Stomach smooth muscle (tissue), 2 donors: ENCODE data around the gene MINDY4.

ENCODE experiments used
- H3K27ac ChIP-seq: one replicate; pipeline ENCODE4 v1.7.0; 2013; ENCODE audit warnings: mild to moderate bottlenecking, low read length, inconsistent platforms
- H3K27me3 ChIP-seq, 2 donors: one replicate each; pipeline ENCODE4 v1.7.0; 2013; ENCODE audit warnings: low read length in 2 of 2; ENCODE audit not compliant: insufficient read depth in 2 of 2, control insufficient read depth in 1 of 2
- H3K36me3 ChIP-seq, 2 donors: one replicate each; pipeline ENCODE4 v1.7.0; 2013; ENCODE audit warnings: low read length in 2 of 2; ENCODE audit not compliant: control insufficient read depth in 2 of 2, insufficient read depth in 2 of 2
- H3K4me1 ChIP-seq: one replicate; pipeline ENCODE4 v1.7.0; 2013; ENCODE audit warnings: low read length; ENCODE audit not compliant: control insufficient read depth, insufficient read depth
- H3K4me3 ChIP-seq, 2 donors: one replicate each; pipeline ENCODE4 v1.7.0; 2013; ENCODE audit warnings: low read length in 2 of 2
- H3K9ac ChIP-seq, 2 donors: one replicate each; pipeline ENCODE4 v1.7.0; 2013; ENCODE audit warnings: low read length in 2 of 2, mild to moderate bottlenecking in 1 of 2
- H3K9me3 ChIP-seq, 2 donors: one replicate each; pipeline ENCODE4 v1.7.0; 2013; ENCODE audit warnings: low read length in 2 of 2; ENCODE audit not compliant: control insufficient read depth in 2 of 2
- donor health status: healthy.
- donor health status: Pancreatic carcinoma.

The MINDY4 gene

DNA sequence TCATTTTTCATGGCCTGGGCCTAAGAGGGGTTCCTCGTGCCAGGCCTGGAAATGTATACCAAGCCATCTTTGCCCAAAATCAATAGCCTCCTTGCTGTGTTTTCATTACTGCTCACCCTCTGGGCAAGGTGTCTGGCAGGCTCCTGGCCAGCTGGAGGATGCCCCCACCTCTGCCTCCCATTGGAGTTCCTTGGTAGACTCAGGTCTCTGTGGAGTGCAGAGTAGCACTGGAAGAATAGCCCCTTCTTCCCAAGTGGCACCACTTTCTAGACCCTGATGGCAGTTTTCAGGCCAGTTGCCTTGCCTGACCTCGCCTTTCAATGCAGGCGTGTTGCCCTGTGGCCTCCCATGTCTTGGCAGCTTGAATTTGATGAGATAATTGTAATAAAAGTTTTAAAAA, 84.7 kb downstream of the MINDY4 start:
- Histone ChIP-seq H3K27ac (no peak overlapping the region), H3K4me1 (peaks cover 49% of the 10 kb centered on the region), H3K4me3 (no peak overlapping the region), H3K9ac (no peak overlapping the region), H3K36me3 (peaks cover 13 to 33% of the 10 kb centered on the region in 2 donors), H3K27me3 (no peaks in the 10 kb centered on the region), H3K9me3 (no peaks in the 10 kb centered on the region)

DNA sequence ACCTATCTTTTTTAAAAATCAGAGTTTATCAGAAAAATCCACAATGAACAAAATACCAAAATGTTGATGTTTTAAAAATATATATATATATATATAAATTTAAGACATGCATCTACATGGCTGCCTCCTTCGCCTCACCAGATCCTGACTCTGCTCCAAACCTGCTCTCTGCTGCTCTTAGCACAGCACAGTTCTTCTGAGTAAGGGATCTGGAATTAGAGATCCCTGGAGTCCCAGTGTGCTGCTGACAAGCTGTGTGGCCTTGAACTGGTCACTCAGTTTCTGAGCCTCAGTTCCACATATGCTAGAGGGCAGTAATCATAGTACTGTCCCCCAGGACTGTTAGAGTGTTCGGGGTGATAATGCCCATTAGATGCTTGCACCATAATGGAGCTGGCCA, 87.4 kb downstream of the MINDY4 start:
- H3K9ac ChIP-seq = no peak overlapping the region
- H3K4me3 ChIP-seq = no peak overlapping the region
- H3K4me1 ChIP-seq = peaks cover 31% of the 10 kb centered on the region
- H3K27me3 ChIP-seq = no peaks in the 10 kb centered on the region
- H3K9me3 ChIP-seq = no peaks in the 10 kb centered on the region
- H3K36me3 ChIP-seq = peaks cover 19 to 38% of the 10 kb centered on the region in 2 donors
- H3K27ac ChIP-seq = no peak overlapping the region

DNA sequence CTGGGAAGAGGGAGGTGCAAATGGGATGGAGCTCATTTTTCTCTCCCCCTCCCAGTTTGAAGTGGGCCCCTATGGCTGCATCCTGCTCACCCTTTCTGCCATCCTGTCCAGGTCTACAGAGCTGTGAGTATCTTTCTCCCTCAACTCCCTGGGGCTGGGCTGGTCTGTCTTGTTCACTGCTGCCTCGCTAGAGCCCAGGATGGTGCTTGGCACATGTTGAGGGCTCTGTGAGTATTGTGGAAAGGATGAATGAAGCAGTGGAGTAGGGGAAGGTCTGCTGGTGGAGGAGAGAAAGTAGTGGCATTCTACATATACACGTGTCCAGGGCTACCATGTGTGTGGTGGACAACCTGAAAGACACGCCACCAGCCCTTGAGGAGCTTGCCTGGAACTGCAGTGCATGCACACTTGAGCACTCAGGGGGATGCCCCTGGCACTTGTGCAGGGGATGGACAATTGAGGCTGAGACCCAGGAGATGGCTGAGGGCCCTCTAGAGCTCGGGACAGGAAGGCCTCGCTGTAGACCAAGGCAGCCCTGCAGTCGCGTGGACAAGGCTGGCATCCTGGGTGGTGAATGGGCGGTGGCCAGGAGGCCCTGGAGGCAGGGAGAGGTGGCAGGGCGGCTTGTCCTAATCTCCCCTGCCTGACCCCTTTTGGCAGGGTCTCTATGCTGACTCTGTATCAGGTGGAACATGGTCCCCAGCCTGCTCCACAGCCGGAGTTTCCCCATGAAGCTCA, 88.2 kb downstream of the MINDY4 start:
- Histone ChIP-seq H3K9ac (no peak overlapping the region), H3K9me3 (no peaks in the 10 kb centered on the region), H3K27me3 (no peaks in the 10 kb centered on the region), H3K4me3 (no peak overlapping the region), H3K36me3 (peaks cover 18 to 38% of the 10 kb centered on the region in 2 donors), H3K4me1 (peaks cover 33% of the 10 kb centered on the region), H3K27ac (no peak overlapping the region)

DNA sequence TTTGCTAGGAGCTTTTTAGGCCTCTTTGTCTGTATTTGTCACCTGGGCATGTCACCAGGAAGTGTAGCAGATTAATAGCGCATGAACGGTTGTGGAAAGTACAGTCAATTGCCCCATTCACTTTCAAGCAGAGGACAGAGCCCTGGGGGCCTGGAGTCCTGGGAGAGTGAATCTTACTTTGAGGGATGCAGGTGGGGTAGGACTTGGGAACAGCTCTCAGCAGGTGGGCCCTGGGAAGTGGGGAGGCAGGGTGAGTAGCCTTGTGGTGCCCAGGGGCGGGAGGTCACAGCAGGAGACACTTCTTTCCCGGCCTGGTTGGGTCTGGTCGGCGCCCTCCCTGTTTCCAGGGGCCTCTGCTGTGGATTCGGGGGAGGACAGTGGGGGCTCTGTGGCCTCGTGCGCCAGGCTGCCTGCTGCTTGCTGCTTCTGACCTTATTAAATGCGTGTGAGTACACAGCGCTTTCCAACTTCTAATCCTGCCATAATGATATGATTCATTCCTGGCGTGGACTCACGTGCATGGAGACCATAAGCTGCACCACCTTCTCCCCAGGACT, 88.8 kb downstream of the MINDY4 start:
- Histone ChIP-seq H3K9me3 (no peaks in the 10 kb centered on the region), H3K27ac (no peak overlapping the region), H3K9ac (no peak overlapping the region), H3K27me3 (no peaks in the 10 kb centered on the region), H3K4me3 (no peak overlapping the region), H3K36me3 (peaks cover 16 to 33% of the 10 kb centered on the region in 2 donors), H3K4me1 (peaks cover 33% of the 10 kb centered on the region)

DNA sequence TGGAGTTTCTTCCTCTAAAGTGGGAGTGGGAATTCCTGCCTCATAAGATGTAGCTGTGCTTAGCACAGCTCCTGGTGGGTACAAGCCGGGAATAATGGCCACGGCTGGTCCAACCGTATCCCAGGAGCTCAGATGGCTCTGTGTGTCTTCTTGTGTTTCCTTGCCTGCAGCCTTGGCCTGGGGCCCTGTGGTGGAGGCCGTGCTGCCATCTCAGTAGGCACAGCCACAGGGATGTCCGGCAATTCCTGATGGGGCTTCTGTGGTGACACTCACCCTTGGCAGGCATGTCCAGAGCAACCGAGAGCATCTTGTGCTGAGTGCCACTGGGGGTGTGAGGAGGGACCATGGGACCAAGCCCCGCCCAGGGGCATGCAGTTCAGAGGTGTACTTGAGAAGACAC, 90.4 kb downstream of the MINDY4 start:
- Histone ChIP-seq H3K9me3 (no peaks in the 10 kb centered on the region), H3K36me3 (peaks cover 16 to 28% of the 10 kb centered on the region in 2 donors), H3K4me3 (no peak overlapping the region), H3K4me1 (peaks cover 30% of the 10 kb centered on the region), H3K27me3 (no peaks in the 10 kb centered on the region), H3K27ac (no peak overlapping the region), H3K9ac (no peak overlapping the region)

DNA sequence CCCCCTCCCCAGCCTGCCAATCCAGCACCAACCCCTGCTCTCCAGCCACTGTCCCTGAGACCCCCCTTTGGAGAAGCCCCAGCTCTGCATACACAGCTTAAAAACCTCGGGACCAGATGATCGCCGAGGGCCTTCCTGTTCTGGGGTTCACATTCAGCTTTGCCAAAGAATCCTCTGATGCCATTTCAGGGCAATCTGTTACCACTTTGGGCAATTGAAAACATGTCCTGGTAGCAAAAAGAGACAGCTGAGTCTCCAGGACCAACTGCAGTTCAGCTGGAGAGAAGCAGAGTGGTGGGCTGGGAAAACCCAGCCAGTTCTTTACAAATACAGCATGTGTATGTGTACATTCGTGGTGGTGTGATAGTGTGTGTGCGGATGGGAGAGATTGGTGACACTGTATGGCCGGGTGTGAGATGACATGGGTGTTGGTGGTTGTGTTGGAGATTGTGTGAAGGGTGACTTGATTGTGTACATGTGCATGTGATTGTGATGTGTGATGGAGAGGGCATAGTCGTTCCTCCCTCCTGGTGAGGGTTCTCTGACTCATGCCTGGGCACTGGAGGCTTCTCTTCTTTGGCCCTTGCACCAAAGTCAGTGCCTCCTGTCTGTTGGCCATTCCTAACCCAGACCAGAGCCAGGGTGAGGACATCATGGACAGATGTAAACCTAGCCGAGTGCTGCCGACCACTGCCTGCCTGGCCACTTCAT, 91.9 kb downstream of the MINDY4 start:
- Histone ChIP-seq H3K36me3 (peaks cover 16 to 25% of the 10 kb centered on the region in 2 donors), H3K4me1 (peaks cover 33% of the 10 kb centered on the region), H3K4me3 (no peak overlapping the region), H3K9ac (no peak overlapping the region), H3K9me3 (no peaks in the 10 kb centered on the region), H3K27me3 (no peaks in the 10 kb centered on the region), H3K27ac (peak overlapping the region; percentile 53)

DNA sequence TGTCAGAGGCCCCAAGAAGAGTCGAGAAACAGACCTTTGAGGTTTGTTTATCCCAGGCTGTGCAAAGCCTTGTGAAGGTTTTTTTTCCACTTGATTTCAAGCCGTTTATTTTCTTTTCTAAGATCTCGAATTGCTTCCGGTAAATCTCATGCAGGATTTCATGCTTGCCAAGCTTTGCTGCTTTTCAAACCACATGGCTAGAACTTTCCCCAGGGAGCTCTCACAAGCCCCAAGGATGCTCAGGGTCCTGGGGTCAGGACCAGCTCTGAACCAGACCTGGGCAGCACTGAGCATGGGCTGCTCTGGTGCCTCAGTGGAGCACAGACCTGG, 92.5 kb downstream of the MINDY4 start:
- Histone ChIP-seq H3K9ac (no peak overlapping the region), H3K36me3 (peaks cover 16 to 21% of the 10 kb centered on the region in 2 donors), H3K4me3 (no peak overlapping the region), H3K4me1 (peaks cover 33% of the 10 kb centered on the region), H3K27me3 (no peaks in the 10 kb centered on the region), H3K9me3 (no peaks in the 10 kb centered on the region), H3K27ac (peak overlapping the region; percentile 53)

DNA sequence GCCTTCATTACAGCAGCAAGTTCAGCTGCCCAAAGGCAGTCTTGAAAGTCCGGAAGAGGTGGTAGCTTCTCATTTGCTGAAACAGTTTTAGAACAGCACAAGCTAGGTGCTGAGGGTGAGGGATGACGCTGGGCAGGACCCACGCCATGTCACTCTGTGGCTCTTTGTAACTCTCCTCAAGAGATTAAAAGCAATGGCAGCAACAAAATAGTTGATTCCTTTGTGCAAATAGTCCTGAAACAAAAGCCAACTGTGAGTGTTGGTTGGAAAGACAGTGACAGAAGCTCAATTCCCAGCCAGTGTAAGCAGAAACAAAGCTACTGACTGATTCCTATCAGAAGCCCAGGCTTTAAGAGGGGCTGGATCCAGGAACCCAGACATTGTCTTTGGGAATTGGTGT, 92.9 kb downstream of the MINDY4 start:
- Histone ChIP-seq H3K27me3 (no peaks in the 10 kb centered on the region), H3K4me1 (peaks cover 35% of the 10 kb centered on the region), H3K36me3 (peaks cover 16 to 18% of the 10 kb centered on the region in 2 donors), H3K27ac (no peak overlapping the region), H3K9me3 (no peaks in the 10 kb centered on the region), H3K4me3 (no peak overlapping the region), H3K9ac (no peak overlapping the region)

DNA sequence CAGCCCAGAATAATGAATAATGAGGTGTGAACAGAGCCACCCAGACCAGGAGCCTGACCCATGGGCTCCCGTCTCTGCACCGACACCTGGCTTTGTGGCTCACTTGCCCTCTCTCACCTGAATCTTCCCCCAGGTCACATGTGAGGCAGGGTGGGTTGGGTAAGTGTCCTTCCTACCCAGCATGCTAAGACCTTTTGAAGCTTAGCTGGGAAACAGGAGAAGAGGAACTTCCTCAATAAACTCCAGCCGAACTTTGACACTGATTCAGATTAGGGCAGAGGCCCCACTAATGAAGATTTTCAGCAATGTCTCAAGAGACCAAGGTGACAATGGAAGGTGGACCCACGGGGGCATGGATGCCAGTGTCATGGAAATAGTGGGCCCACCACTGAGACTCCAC, 93.9 kb downstream of the MINDY4 start:
- Histone ChIP-seq H3K36me3 (peaks cover 11 to 14% of the 10 kb centered on the region in 2 donors), H3K27me3 (no peaks in the 10 kb centered on the region), H3K4me3 (no peak overlapping the region), H3K9ac (no peak overlapping the region), H3K9me3 (no peaks in the 10 kb centered on the region), H3K4me1 (peaks cover 36% of the 10 kb centered on the region), H3K27ac (no peak overlapping the region)

DNA sequence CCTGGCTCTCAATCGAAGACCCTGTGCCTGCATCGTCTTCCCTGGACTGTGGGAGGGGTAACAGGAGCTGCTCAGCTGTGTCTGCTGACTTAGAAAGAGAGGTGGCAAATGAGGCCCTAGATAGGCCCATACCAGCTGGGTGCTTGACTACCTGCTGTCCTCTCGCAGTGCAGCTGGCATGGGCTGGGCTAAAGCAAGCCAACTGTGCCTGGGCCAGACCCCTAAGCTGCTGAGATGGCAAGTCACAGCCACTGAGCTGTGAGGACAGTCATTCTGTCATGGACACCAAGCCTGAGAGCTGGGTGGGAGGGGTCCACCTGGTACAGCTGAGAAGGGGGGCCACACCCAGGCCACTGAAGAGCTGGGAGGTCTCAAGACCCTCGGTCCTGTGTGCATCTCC, 94.6 kb downstream of the MINDY4 start:
- Histone ChIP-seq H3K27me3 (no peaks in the 10 kb centered on the region), H3K4me3 (no peak overlapping the region), H3K9me3 (no peaks in the 10 kb centered on the region), H3K9ac (no peak overlapping the region), H3K36me3 (peaks cover 8 to 12% of the 10 kb centered on the region in 2 donors), H3K27ac (no peak overlapping the region), H3K4me1 (peaks cover 38% of the 10 kb centered on the region)

DNA sequence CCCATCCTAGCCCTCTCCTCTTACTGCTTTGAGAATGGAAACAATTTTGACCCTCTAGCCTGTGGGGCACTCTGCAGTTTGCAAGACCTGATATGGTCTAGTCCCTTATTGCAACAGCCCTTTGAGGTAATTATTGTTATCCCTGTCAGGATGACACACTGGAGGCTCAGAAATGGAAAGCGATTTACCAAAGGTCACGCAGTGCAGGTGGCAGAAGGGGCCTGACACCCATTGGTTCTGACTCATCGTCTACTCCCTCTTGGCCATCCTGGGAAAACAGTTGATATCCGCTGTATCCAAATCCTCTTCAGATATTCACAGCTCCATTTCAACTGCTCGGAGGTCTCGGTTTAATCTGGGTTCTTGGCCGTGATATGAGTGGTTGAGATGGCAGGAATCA, 95.7 kb downstream of the MINDY4 start:
- Histone ChIP-seq H3K9ac (no peak overlapping the region), H3K4me3 (no peak overlapping the region), H3K36me3 (peaks cover 4 to 14% of the 10 kb centered on the region in 2 donors), H3K4me1 (peaks cover 34% of the 10 kb centered on the region), H3K27me3 (no peaks in the 10 kb centered on the region), H3K27ac (no peak overlapping the region), H3K9me3 (no peaks in the 10 kb centered on the region)
